ENCODE measurements around the gene QRICH1.

Gene QRICH1, protein sequence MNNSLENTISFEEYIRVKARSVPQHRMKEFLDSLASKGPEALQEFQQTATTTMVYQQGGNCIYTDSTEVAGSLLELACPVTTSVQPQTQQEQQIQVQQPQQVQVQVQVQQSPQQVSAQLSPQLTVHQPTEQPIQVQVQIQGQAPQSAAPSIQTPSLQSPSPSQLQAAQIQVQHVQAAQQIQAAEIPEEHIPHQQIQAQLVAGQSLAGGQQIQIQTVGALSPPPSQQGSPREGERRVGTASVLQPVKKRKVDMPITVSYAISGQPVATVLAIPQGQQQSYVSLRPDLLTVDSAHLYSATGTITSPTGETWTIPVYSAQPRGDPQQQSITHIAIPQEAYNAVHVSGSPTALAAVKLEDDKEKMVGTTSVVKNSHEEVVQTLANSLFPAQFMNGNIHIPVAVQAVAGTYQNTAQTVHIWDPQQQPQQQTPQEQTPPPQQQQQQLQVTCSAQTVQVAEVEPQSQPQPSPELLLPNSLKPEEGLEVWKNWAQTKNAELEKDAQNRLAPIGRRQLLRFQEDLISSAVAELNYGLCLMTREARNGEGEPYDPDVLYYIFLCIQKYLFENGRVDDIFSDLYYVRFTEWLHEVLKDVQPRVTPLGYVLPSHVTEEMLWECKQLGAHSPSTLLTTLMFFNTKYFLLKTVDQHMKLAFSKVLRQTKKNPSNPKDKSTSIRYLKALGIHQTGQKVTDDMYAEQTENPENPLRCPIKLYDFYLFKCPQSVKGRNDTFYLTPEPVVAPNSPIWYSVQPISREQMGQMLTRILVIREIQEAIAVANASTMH

DNA sequence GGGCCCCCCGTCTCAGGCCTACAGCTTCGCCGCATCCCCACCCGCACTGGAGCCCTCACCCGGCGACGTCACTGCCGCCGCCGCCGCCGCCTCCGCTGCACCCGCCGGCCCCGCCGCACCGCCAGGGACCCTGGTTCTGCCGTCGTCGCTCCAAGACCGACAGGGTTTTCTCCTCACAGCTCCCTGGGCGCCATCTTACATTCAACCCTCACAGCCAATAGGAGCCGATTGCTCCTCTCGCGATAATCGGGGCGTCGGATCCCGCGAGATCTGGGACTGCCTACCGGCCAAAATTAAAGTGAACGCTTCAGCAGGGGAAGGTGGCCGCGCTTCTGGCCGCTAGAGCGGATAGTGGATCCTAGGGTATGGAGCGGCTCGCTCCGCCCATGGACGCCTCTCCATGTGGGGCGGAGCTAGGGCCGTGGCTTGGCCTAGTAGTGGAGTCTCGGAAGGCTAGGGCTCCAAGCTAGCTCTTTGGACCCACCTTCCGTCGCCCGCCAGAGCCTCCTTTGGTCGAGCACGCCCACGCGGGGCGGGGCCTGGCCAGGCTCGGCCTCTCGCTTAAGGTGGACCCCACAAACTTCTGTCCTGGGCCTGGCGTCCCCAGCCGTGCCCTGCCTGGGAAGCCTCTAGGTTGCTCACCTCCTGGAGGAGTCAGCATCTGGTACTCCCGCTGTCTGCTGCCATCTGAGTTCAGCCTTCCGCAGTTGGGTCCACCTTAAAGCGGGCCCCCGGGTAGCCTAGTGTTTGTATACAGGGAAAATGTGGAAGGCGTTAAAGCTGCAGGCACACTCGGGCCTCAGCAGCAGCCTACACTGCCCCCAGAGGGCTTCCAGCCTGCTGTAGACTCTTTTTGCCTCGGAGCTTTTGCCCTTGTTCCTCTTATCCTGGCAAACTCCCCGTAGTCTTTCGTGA lies at the start of gene QRICH1:
TSS of gene QRICH1 (minus strand) at position 219 of the 915 bp plus-strand sequence. CDS start 17,054 bp downstream, outside the sequence.
- Mint-ChIP-seq H3K27ac (ENCODE audit: low read depth) (peak within 1 kb of the TSS; percentile 89), H3K27me3 (no peaks in the 10 kb centered on the region), H3K9me3 (no peaks in the 10 kb centered on the region), H3K4me3 (peak within 1 kb of the TSS; percentile 91), H3K4me1 (peaks cover 35% of the 10 kb centered on the region), H3K36me3 (ENCODE audit: insufficient read depth) (peaks cover 38% of the 10 kb centered on the region)
- DNase-seq (ENCODE audit: low spot score in 2 of 2) = peak; percentile 93 to 95
- peak; percentile 81 for ATAC-seq (replicated peaks; ENCODE audit: extremely low read depth, poor library complexity, severe bottlenecking)

DNA sequence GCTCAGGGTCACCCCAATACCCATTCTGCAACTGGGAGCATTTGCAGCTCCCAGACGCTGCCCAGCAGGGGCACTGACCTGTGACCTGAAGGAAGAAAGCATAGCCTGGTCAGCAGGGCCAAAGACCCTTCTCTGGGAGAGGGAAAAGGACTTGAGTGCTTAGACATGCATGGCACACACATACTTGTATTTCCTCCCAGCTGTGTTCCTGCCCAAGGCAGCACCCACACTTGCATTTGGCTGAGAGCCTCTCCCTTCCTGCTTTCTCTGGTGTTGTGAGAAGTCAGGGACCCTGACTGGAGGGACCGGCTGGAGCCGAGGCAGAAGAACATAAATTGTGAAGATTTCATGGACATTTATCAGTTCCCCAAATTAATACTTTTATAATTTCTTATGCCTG lies 46.2 kb upstream of the QRICH1 start:
- H3K4me1 Mint-ChIP-seq = no peaks in the 10 kb centered on the region
- DNase-seq (ENCODE audit: low spot score in 2 of 2) (no peak), ATAC-seq (replicated peaks; ENCODE audit: extremely low read depth, poor library complexity, severe bottlenecking) (no peak)
- H3K27ac Mint-ChIP-seq (ENCODE audit: low read depth) = no peak overlapping the region
- no peaks in the 10 kb centered on the region for H3K36me3 Mint-ChIP-seq (ENCODE audit: insufficient read depth)
- H3K9me3 Mint-ChIP-seq = peaks cover 6% of the 10 kb centered on the region
- no peak overlapping the region for H3K4me3 Mint-ChIP-seq
- H3K27me3 Mint-ChIP-seq = peaks cover 34% of the 10 kb centered on the region

- H3K36me3 Mint-ChIP-seq (ENCODE audit: insufficient read depth) = no peaks in the 10 kb centered on the region
- peaks cover 23% of the 10 kb centered on the region for H3K27me3 Mint-ChIP-seq
- no peak overlapping the region for H3K27ac Mint-ChIP-seq (ENCODE audit: low read depth)
- ATAC-seq (replicated peaks; ENCODE audit: extremely low read depth, poor library complexity, severe bottlenecking) = no peak
- DNase-seq (ENCODE audit: low spot score in 2 of 2) = no peak
- no peaks in the 10 kb centered on the region for H3K4me1 Mint-ChIP-seq
- no peaks in the 10 kb centered on the region for H3K9me3 Mint-ChIP-seq
- H3K4me3 Mint-ChIP-seq = no peak overlapping the region
Measured at GRCh38 chr3:49135499-49135898, 41.6 kb upstream of the QRICH1 start.

DNA sequence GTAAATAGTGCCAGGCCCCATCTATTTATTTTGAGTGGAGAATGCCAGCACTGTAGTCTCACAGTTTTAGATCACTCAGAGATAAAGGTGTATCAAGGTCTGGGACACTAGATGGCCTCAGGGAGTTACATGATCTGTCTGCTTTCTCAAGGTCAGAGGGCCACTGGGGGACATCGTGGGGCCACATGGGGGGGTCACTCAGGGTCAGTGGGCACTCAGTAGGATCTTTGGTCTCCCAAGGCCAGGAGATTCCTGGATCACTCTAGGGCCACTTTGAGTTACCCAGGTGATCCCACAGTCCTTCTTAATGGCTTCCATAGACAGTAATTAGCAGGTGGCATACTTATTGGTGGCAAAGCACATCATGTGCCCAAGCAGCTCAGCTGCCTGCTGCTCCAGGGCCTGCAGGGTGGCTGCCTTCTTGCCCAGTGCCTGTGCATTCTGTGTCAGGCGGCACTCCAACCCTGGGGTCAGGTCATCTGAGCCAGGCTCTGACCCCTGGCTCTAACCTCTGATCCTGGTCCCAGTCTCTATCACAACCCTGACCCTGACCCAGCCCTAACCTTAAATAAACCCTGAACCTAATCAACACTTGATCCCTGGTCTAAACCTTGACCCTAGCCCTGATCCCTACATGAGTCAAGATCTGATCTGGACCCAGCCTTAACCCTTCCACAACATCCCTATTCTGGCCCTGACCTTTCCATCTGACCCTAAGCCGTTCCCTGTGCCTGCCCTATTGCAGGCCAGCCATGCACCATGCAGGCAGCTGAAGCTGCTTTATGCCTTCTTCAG lies 40.8 kb upstream of the QRICH1 start:
- DNase-seq (ENCODE audit: low spot score in 2 of 2) = no peak
- H3K27me3 Mint-ChIP-seq = peaks cover 17% of the 10 kb centered on the region
- ATAC-seq (replicated peaks; ENCODE audit: extremely low read depth, poor library complexity, severe bottlenecking) = no peak
- no peaks in the 10 kb centered on the region for H3K4me1 Mint-ChIP-seq
- H3K9me3 Mint-ChIP-seq = no peaks in the 10 kb centered on the region
- H3K27ac Mint-ChIP-seq (ENCODE audit: low read depth) = no peak overlapping the region
- no peaks in the 10 kb centered on the region for H3K36me3 Mint-ChIP-seq (ENCODE audit: insufficient read depth)
- H3K4me3 Mint-ChIP-seq = no peak overlapping the region

DNA sequence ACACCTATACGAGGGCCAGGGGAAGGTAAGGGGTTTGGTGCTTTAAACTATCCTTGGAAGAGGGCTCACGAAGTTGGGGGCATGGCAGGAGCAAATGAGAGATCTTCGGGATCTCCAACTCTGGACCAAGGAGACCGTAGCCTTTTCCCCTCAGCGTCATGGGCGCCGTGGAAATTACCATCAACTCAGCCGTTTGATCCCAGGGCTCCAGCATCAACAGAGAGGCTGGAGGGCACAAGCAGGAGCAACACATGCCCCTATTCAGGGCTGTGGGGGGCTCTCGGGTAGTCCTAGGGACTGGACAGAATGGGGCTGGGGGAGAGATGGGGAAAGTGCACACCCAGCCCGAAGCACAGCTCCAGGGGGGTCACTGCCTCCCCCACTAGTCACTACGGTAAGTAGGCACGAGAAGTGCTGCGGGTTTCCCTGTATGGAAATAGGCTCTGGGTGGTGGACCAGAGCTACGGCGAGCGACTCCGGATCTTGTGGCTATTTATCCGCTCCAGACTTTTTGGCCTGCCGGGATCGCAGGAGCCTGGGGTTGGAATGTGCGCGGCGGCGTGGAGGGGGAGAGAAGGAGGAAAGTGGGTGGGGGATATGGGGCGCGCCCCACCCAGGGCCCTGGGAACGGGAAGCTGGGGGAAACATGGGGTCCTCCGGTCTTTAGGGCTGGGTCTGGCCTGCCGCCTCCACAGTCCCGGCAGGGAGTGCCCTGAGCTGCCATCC lies 39.5 kb upstream of the QRICH1 start:
- DNase-seq (ENCODE audit: low spot score in 2 of 2) (no peak), ATAC-seq (replicated peaks; ENCODE audit: extremely low read depth, poor library complexity, severe bottlenecking) (no peak)
- Mint-ChIP-seq H3K4me3 (no peak overlapping the region), H3K27ac (ENCODE audit: low read depth) (no peak overlapping the region), H3K9me3 (no peaks in the 10 kb centered on the region), H3K27me3 (peaks cover 17% of the 10 kb centered on the region), H3K4me1 (no peaks in the 10 kb centered on the region), H3K36me3 (ENCODE audit: insufficient read depth) (no peaks in the 10 kb centered on the region)

- peaks cover 14% of the 10 kb centered on the region for H3K27me3 Mint-ChIP-seq
- H3K36me3 Mint-ChIP-seq (ENCODE audit: insufficient read depth) = no peaks in the 10 kb centered on the region
- H3K9me3 Mint-ChIP-seq = no peaks in the 10 kb centered on the region
- no peak within 1 kb of the TSS for H3K27ac Mint-ChIP-seq (ENCODE audit: low read depth)
- H3K4me3 Mint-ChIP-seq = no peak within 1 kb of the TSS
- DNase-seq (ENCODE audit: low spot score in 2 of 2) = no peak
- no peak for ATAC-seq (replicated peaks; ENCODE audit: extremely low read depth, poor library complexity, severe bottlenecking)
- H3K4me1 Mint-ChIP-seq = no peaks in the 10 kb centered on the region
Measured at GRCh38 chr3:49132437-49133225, 38.8 kb upstream of the QRICH1 start, which contains the start of gene LAMB2. LAMB2 (minus strand) TSS chr3:49133050; CDS start chr3:49132867, 183 bp downstream.

DNA sequence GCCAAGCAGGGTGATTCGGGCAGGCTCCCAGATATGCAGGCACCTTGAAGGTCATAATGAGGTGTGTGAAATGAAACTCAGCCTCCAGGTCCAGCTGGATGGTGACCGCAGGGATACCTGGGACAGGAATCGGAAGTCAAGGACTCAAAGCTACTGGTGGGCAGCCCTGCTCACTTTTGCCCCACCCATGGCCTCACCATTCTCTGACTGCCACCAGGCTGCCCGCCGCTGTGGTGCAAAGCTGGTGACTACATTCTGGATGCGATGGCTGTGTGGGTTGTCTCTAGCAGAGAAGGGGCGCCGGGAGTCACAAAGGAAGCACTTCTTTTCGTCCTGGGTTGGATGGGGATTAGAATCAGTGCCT lies 38.2 kb upstream of the QRICH1 start:
- Mint-ChIP-seq H3K9me3 (no peaks in the 10 kb centered on the region), H3K27me3 (peaks cover 9% of the 10 kb centered on the region), H3K36me3 (ENCODE audit: insufficient read depth) (no peaks in the 10 kb centered on the region), H3K4me1 (no peaks in the 10 kb centered on the region), H3K27ac (ENCODE audit: low read depth) (no peak overlapping the region), H3K4me3 (no peak overlapping the region)
- DNase-seq (ENCODE audit: low spot score in 2 of 2) (no peak), ATAC-seq (replicated peaks; ENCODE audit: extremely low read depth, poor library complexity, severe bottlenecking) (no peak)

GRCh38 chr3:49131576-49131975 lies 37.7 kb upstream of the QRICH1 start:
- H3K9me3 Mint-ChIP-seq = no peaks in the 10 kb centered on the region
- H3K4me3 Mint-ChIP-seq = no peak overlapping the region
- ATAC-seq (replicated peaks; ENCODE audit: extremely low read depth, poor library complexity, severe bottlenecking) = no peak
- no peak overlapping the region for H3K27ac Mint-ChIP-seq (ENCODE audit: low read depth)
- H3K27me3 Mint-ChIP-seq = peaks cover 9% of the 10 kb centered on the region
- H3K4me1 Mint-ChIP-seq = no peaks in the 10 kb centered on the region
- no peak for DNase-seq (ENCODE audit: low spot score in 2 of 2)
- no peaks in the 10 kb centered on the region for H3K36me3 Mint-ChIP-seq (ENCODE audit: insufficient read depth)

GRCh38 chr3:49131040-49131439 lies 37.2 kb upstream of the QRICH1 start:
- Mint-ChIP-seq H3K27ac (ENCODE audit: low read depth) (no peak overlapping the region), H3K4me3 (no peak overlapping the region), H3K4me1 (no peaks in the 10 kb centered on the region), H3K36me3 (ENCODE audit: insufficient read depth) (no peaks in the 10 kb centered on the region), H3K27me3 (peaks cover 9% of the 10 kb centered on the region), H3K9me3 (no peaks in the 10 kb centered on the region)
- DNase-seq (ENCODE audit: low spot score in 2 of 2) = no peak
- ATAC-seq (replicated peaks; ENCODE audit: extremely low read depth, poor library complexity, severe bottlenecking) = no peak

- Mint-ChIP-seq H3K4me1 (peaks cover 6% of the 10 kb centered on the region), H3K36me3 (ENCODE audit: insufficient read depth) (peaks cover 3% of the 10 kb centered on the region), H3K9me3 (no peaks in the 10 kb centered on the region), H3K4me3 (no peak overlapping the region), H3K27me3 (no peaks in the 10 kb centered on the region), H3K27ac (ENCODE audit: low read depth) (no peak overlapping the region)
- DNase-seq (ENCODE audit: low spot score in 2 of 2) = no peak
- ATAC-seq (replicated peaks; ENCODE audit: extremely low read depth, poor library complexity, severe bottlenecking) = no peak
Measured at GRCh38 chr3:49124991-49125670, 31.3 kb upstream of the QRICH1 start.
